SK-N-MC (cell line): Measurements from ENCODE around the gene EXOSC10.
"Not testable (repeated sequence)": the region's sequence is repeated elsewhere in the genome, so short reads cannot be mapped to it uniquely, and the experiment has no call there.

Source experiments
- DNase-seq: peaks from one replicate; pipeline ENCODE4 v3.0.0-alpha.2; 2011; ENCODE audit warnings: low read depth, low spot score
- H3K27ac ChIP-seq: fragments of 200-600 bp; sonication (generic); 2 replicates; pipeline ENCODE4 v1.5.1; 2016; ENCODE audit warnings: mixed run types
- H3K36me3 ChIP-seq: fragments of 200-600 bp; sonication (generic); 2 replicates; pipeline ENCODE4 v1.6.1; 2017; ENCODE audit warnings: antibody characterized with exemption, low read length, mixed read lengths; ENCODE audit not compliant: insufficient read depth
- H3K4me3 ChIP-seq: fragments of 200-600 bp; sonication (generic); 2 replicates; pipeline ENCODE4 v1.5.1; 2016
- H3K9ac ChIP-seq: fragments of 200-600 bp; sonication (generic); 2 replicates; pipeline ENCODE4 v1.8.0; 2017; ENCODE audit warnings: mixed run types, mixed read lengths; ENCODE audit not compliant: insufficient read length
- H3K9me3 ChIP-seq: fragments of 200-600 bp; sonication (generic); 2 replicates; pipeline ENCODE4 v1.6.1; 2017; ENCODE audit warnings: low read depth, mild to moderate bottlenecking, antibody characterized with exemption, low read length, moderate library complexity, mixed read lengths
- EZH2 ChIP-seq: fragments of 200-600 bp; sonication (generic); IDR thresholded peaks from one replicate; pipeline ENCODE4 v1.6.1; 2017; ENCODE audit warnings: antibody characterized with exemption
- FOXP2 ChIP-seq: optimal IDR thresholded peaks from 2 replicates; pipeline ENCODE3; 2011; ENCODE audit warnings: mild to moderate bottlenecking, moderate library complexity; ENCODE audit not compliant: insufficient read depth; ENCODE audit errors: extremely low read length, control extremely low read depth
- POLR2AphosphoS5 ChIP-seq: IDR thresholded peaks from 2 replicates; pipeline ENCODE4 v1.6.1; 2012; ENCODE audit warnings: mild to moderate bottlenecking, low read depth, low read length, borderline replicate concordance

The EXOSC10 gene

GRCh38 chr1:11068600-11069473 is 30.8 kb downstream of the EXOSC10 start:
- Histone ChIP-seq H3K9ac (no peak overlapping the region), H3K9me3 (no peaks in the 10 kb centered on the region), H3K36me3 (peaks cover 83% of the 10 kb centered on the region), H3K27ac (no peak overlapping the region), H3K4me3 (no peak overlapping the region)
- no peak for DNase-seq
- no peak for TF ChIP-seq EZH2
- TF ChIP-seq POLR2AphosphoS5: no peak
- no peak for TF ChIP-seq FOXP2

DNA sequence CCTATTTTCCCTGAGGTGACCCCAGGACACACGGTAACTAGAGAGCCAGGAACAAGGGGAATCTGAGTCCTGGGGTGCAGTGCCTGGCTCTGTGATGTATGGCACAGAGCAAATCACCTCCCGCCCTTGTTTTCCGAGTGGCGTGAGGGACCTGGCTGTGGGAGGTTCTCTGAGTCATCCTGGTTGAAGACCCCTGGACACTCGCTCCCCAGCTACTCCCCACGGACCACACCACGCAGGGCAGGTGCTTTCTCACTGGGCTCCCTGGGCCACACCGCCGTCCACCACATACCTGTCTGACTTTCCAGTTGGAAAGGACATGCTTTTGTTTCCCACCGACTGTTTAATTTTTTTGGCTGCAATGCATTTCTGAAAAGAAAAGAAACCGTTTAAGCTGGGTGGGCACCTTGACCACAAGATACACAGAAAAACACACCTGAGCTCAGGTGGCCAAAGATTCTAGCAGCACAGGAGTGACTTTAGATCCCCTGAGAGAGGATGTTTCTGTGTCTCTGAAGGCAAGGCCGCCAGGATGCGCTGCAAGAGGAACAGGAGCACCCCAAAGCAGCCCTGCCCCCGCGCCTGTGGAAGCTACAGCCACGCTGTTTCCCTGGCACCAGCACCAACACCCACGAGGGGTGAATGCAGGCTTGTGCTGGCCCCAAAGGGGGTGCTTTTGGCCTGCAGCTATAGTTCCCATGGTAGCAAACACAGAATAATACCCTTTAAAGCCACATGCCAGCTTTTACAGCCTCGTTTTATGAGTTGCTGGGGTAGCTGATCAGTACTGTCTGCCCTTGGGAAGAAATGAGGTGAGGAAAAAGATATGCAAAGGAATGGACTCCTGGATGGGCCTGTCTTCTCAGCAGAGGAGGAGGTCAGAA is 31.7 kb downstream of the EXOSC10 start:
- TF ChIP-seq POLR2AphosphoS5 (no peak), EZH2 (no peak), FOXP2 (no peak)
- Histone ChIP-seq H3K27ac (no peak overlapping the region), H3K9me3 (no peaks in the 10 kb centered on the region), H3K36me3 (peaks cover 81% of the 10 kb centered on the region), H3K4me3 (no peak overlapping the region), H3K9ac (no peak overlapping the region)
- DNase-seq: no peak

- Histone ChIP-seq H3K9ac (no peak overlapping the region), H3K9me3 (no peaks in the 10 kb centered on the region), H3K36me3 (peaks cover 63% of the 10 kb centered on the region), H3K4me3 (no peak overlapping the region), H3K27ac (no peak overlapping the region)
- DNase-seq: no peak
- TF ChIP-seq FOXP2 (no peak), POLR2AphosphoS5 (0 out of 2 replicates have a peak, but pooled peaks have one; percentile 9)
These were observed 33.9 kb downstream of the EXOSC10 start for GRCh38 chr1:11065796-11066195.

GRCh38 chr1:11064942-11065341 is 34.7 kb downstream of the EXOSC10 start:
- TF ChIP-seq EZH2: no peak
- no peak for TF ChIP-seq POLR2AphosphoS5
- no peak for TF ChIP-seq FOXP2
- Histone ChIP-seq H3K36me3 (peaks cover 57% of the 10 kb centered on the region), H3K27ac (no peak overlapping the region), H3K9me3 (no peaks in the 10 kb centered on the region), H3K9ac (no peak overlapping the region), H3K4me3 (no peak overlapping the region)
- no peak for DNase-seq

GRCh38 chr1:11063937-11064537 is 35.6 kb downstream of the EXOSC10 start:
- H3K4me3 ChIP-seq, H3K9me3 ChIP-seq, H3K27ac ChIP-seq, H3K9ac ChIP-seq, DNase-seq: not testable (repeated sequence)
- peaks cover 48% of the 10 kb centered on the region for H3K36me3 ChIP-seq

DNA sequence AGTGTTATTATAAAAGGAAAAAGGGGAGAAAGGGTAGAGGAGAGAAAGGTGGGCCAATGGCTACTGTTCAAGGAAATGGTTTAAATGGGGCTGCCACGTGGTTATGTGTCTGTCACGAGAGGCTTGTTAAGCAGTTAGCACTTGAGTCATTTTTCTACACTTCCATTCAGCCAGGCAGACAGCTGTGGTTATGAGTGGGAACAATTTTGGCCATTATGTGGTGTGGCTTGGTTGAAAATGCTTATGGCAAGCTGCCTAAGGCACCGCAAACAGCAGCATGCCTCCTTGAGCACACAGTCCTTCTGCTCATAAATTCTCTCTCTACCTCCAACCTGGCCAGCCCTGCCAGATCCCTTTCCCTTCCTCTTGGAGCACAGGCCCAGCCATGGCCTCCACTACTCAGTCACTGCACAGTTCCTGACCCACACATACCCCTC is 36.7 kb downstream of the EXOSC10 start:
- Histone ChIP-seq H3K9ac (no peak overlapping the region), H3K36me3 (peaks cover 38% of the 10 kb centered on the region), H3K4me3 (no peak overlapping the region), H3K27ac (peak overlapping the region; percentile 60; the same call in 1 of the 2 replicates), H3K9me3 (no peaks in the 10 kb centered on the region)
- no peak for TF ChIP-seq FOXP2
- no peak; the same call in 1 of the 2 replicates for TF ChIP-seq POLR2AphosphoS5
- no peak for TF ChIP-seq EZH2
- no peak for DNase-seq

- H3K9me3 ChIP-seq: no peaks in the 10 kb centered on the region
- no peak for TF ChIP-seq EZH2
- TF ChIP-seq POLR2AphosphoS5: peak; percentile 20; the same call in 1 of the 2 replicates
- no peak for TF ChIP-seq FOXP2
- H3K27ac ChIP-seq: no peak overlapping the region
- DNase-seq: no peak
- no peak overlapping the region for H3K4me3 ChIP-seq
- H3K9ac ChIP-seq: no peak overlapping the region
- H3K36me3 ChIP-seq: peaks cover 39% of the 10 kb centered on the region
These were observed 37.9 kb downstream of the EXOSC10 start for GRCh38 chr1:11061652-11062365.
